Fibroblast of lung (primary cell): Measurements from ENCODE around the gene APH1B. TPM values are rescaled to one million over a fixed set of nuclear protein-coding genes. Genes with fewer than 3 reads are reported as not detected.

Experiments
- DNase-seq, 2 donors: peaks; one replicate each; pipeline versions ENCODE4 v3.0.0 to v3.0.0-alpha.2; 2010; ENCODE audit warnings: low read depth in 2 of 2
- H2AFZ ChIP-seq: 2 replicates; pipeline ENCODE4 v1.5.1; 2012; ENCODE audit warnings: low read length, control low read depth, inconsistent platforms
- H3K27ac ChIP-seq: 2 replicates; pipeline ENCODE4 v1.5.1; 2011; ENCODE audit warnings: low read length, control low read depth; ENCODE audit not compliant: insufficient read depth
- H3K27me3 ChIP-seq: 2 replicates; pipeline ENCODE4 v1.5.1; 2011; ENCODE audit warnings: mild to moderate bottlenecking, low read length; ENCODE audit not compliant: control insufficient read depth, insufficient read depth
- H3K36me3 ChIP-seq: 2 replicates; pipeline ENCODE4 v1.5.1; 2011; ENCODE audit warnings: low read length; ENCODE audit not compliant: control insufficient read depth, insufficient read depth
- H3K4me1 ChIP-seq: 2 replicates; pipeline ENCODE4 v1.5.1; 2011; ENCODE audit warnings: low read length; ENCODE audit not compliant: control insufficient read depth, insufficient read depth; ENCODE audit errors: extremely low read depth
- H3K4me2 ChIP-seq: 2 replicates; pipeline ENCODE4 v1.5.1; 2011; ENCODE audit warnings: low read length, control low read depth; ENCODE audit not compliant: insufficient read depth; ENCODE audit errors: extremely low read depth
- H3K4me3 ChIP-seq, 4 experiments: fragments of 200-600 bp in 1 of 4; sonication (generic) in 1 of 4; replicated peaks in 1 of 4; 2 replicates each; pipeline ENCODE4 v1.5.1; 2011 to 2016; ENCODE audit warnings: low read length in 4 of 4, low read depth in 3 of 4, mild to moderate bottlenecking in 3 of 4, control low read depth in 2 of 4, inconsistent platforms in 1 of 4, mixed read lengths in 1 of 4; ENCODE audit not compliant: insufficient read depth in 1 of 4; ENCODE audit errors: control extremely low read depth in 1 of 4
- H3K79me2 ChIP-seq: 2 replicates; pipeline ENCODE4 v1.5.1; 2012; ENCODE audit warnings: mild to moderate bottlenecking, low read length, inconsistent platforms; ENCODE audit not compliant: control insufficient read depth, insufficient read depth
- H3K9ac ChIP-seq: 2 replicates; pipeline ENCODE4 v1.5.1; 2011; ENCODE audit warnings: mild to moderate bottlenecking, low read length, control low read depth; ENCODE audit not compliant: insufficient read depth
- H3K9me3 ChIP-seq: 2 replicates; pipeline ENCODE4 v1.5.1; 2012; ENCODE audit warnings: low read depth, low read length; ENCODE audit not compliant: control insufficient read depth, insufficient read depth
- H4K20me1 ChIP-seq: 2 replicates; pipeline ENCODE4 v1.5.1; 2011; ENCODE audit warnings: low read length; ENCODE audit not compliant: control insufficient read depth, insufficient read depth; ENCODE audit errors: extremely low read depth
- CTCF ChIP-seq, 2 donors: IDR thresholded peaks in 1 of 2; conservative IDR thresholded peaks in 1 of 2; 1 replicate in 1 of 2; 2 replicates in 1 of 2; pipeline ENCODE4 v1.5.1; 2011 to 2012; ENCODE audit warnings: low read length in 2 of 2, control low read depth in 1 of 2, inconsistent platforms in 1 of 2, low read depth in 1 of 2, mild to moderate bottlenecking in 1 of 2
- EZH2 ChIP-seq: IDR thresholded peaks from 2 replicates; pipeline ENCODE4 v1.5.1; 2012; ENCODE audit warnings: low read length, control low read depth, mild to moderate bottlenecking; ENCODE audit errors: missing control alignments
- polyA plus RNA-seq, 2 donors: library from polyadenylated mRNA; depleted of rRNA in 1 of 2; stranded (reverse) in 1 of 2; unstranded in 1 of 2; fragments of >200 nt; gene quantifications; 2 replicates each; pipeline ENCODE4 v1.2.1, GENCODE V29; 2011 to 2012; ENCODE audit warnings: missing spikeins in 1 of 2
- total RNA-seq: library from RNA; depleted of rRNA; stranded (reverse); fragments of >200 nt; gene quantifications from 2 replicates; pipeline ENCODE4 v1.2.1, GENCODE V29; 2014

Gene APH1B
- total and polyA plus RNA-seq, 2 donors (not counting 1 experiment from before 2014, with no cell fraction given): 23.5 to 32.2 TPM

- H3K27me3 ChIP-seq: no peaks in the 10 kb centered on the region
- H3K27ac ChIP-seq: no peak overlapping the region
- peak; percentile 35 to 78 for DNase-seq
- H3K4me1 ChIP-seq: peaks cover 4% of the 10 kb centered on the region
- no peak overlapping the region for H2AFZ ChIP-seq
- H3K9me3 ChIP-seq: no peaks in the 10 kb centered on the region
- no peak overlapping the region for H3K9ac ChIP-seq
- H3K4me3 ChIP-seq: no peak overlapping the region
- H3K36me3 ChIP-seq: no peaks in the 10 kb centered on the region
- H3K79me2 ChIP-seq: no peaks in the 10 kb centered on the region
- H3K4me2 ChIP-seq: no peak overlapping the region
- TF ChIP-seq EZH2 (no peak), CTCF (conservative IDR thresholded peaks at IDR 0.05 in 1 of 2, IDR thresholded peaks at IDR 0.05 in 1 of 2; ENCODE audit: low read depth in 1 of 2, low read length in 2 of 2) (peak; percentile 46 to 64)
- H4K20me1 ChIP-seq: no peaks in the 10 kb centered on the region
These were observed 11.5 kb downstream of the APH1B start for GRCh38 chr15:63288778-63289378.

- peaks cover 3% of the 10 kb centered on the region for H3K36me3 ChIP-seq
- H3K9me3 ChIP-seq: no peaks in the 10 kb centered on the region
- DNase-seq: peak; percentile 70 to 92
- TF ChIP-seq EZH2 (no peak), CTCF (conservative IDR thresholded peaks at IDR 0.05 in 1 of 2, IDR thresholded peaks at IDR 0.05 in 1 of 2; ENCODE audit: low read depth in 1 of 2, low read length in 2 of 2) (no peak)
- no peak overlapping the region for H3K4me2 ChIP-seq
- H2AFZ ChIP-seq: no peak overlapping the region
- peak overlapping the region; percentile 67 for H3K27ac ChIP-seq
- no peaks in the 10 kb centered on the region for H3K79me2 ChIP-seq
- H3K9ac ChIP-seq: no peak overlapping the region
- H3K4me1 ChIP-seq: peaks cover 4% of the 10 kb centered on the region
- H3K4me3 ChIP-seq: no peak overlapping the region
- no peaks in the 10 kb centered on the region for H4K20me1 ChIP-seq
- H3K27me3 ChIP-seq: no peaks in the 10 kb centered on the region
These were observed 14.1 kb downstream of the APH1B start for GRCh38 chr15:63291507-63291906.

GRCh38 chr15:63292241-63292640 lies 14.8 kb downstream of the APH1B start:
- no peaks in the 10 kb centered on the region for H3K79me2 ChIP-seq
- H3K27ac ChIP-seq: no peak overlapping the region
- no peaks in the 10 kb centered on the region for H3K27me3 ChIP-seq
- TF ChIP-seq EZH2: no peak
- no peak for TF ChIP-seq CTCF (conservative IDR thresholded peaks at IDR 0.05 in 1 of 2, IDR thresholded peaks at IDR 0.05 in 1 of 2; ENCODE audit: low read depth in 1 of 2, low read length in 2 of 2)
- H3K4me1 ChIP-seq: peaks cover 4% of the 10 kb centered on the region
- DNase-seq: no peak
- no peak overlapping the region for H3K4me2 ChIP-seq
- no peak overlapping the region for H3K4me3 ChIP-seq
- H3K9me3 ChIP-seq: no peaks in the 10 kb centered on the region
- H4K20me1 ChIP-seq: no peaks in the 10 kb centered on the region
- H2AFZ ChIP-seq: no peak overlapping the region
- no peak overlapping the region for H3K9ac ChIP-seq
- peaks cover 3% of the 10 kb centered on the region for H3K36me3 ChIP-seq
